ENCODE data around the gene GNAS. TPM values are rescaled to one million over a fixed set of nuclear protein-coding genes. Genes with fewer than 3 reads are reported as not detected.

Gene GNAS
- total and polyA plus RNA-seq, 8 donors, result 723 to 2,039 (median 1,898) TPM

DNA sequence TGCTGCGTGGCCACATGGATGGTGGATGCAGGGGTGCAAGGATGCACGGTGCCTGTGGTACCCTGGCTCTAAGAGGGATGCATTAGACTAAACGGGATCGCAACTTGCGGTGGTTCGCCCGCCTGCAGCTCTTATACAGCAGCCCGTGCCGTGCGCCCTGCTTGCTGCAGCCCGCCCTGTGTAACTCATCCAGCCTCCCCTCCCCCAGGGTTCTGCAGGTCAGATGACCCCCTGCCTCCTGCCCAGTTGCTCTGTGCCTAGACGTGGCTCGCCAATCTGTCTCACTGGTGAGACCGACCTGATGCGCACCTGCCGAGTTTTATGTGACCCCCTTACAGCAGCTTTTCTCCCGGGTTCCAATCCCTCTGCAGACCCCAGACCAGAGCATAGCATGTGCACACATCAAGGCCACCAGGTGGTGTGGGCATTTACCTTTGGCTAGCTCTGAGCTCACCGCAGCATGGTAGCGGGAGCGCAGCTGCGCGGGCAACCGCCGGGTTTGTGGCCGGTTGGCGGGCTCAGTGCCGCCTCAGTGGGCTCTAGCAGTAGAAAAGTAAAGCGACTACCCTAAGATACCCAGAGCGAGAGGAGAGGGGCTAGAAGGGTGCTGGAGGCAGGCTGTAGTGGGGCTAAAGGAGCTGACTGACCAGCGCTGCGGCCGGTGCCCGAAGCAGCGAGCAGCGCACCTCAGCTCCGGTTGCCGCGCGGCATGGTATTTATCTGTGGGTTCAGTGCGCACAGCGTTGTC lies 1.1 kb upstream of the GNAS start:
- Histone ChIP-seq H3K4me1 (peaks cover 6 to 16% of the 10 kb centered on the region in 2 donors), H3K9me3 (no peaks in the 10 kb centered on the region), H3K36me3 (no peaks in the 10 kb centered on the region), H3K4me3 (peak overlapping the region; percentile 27 to 40), H3K27ac (no peak overlapping the region), H3K27me3 (peaks cover 32 to 87% of the 10 kb centered on the region in 2 donors)
- ATAC-seq, result peak; percentile 37
- TF ChIP-seq, protein P1, sequence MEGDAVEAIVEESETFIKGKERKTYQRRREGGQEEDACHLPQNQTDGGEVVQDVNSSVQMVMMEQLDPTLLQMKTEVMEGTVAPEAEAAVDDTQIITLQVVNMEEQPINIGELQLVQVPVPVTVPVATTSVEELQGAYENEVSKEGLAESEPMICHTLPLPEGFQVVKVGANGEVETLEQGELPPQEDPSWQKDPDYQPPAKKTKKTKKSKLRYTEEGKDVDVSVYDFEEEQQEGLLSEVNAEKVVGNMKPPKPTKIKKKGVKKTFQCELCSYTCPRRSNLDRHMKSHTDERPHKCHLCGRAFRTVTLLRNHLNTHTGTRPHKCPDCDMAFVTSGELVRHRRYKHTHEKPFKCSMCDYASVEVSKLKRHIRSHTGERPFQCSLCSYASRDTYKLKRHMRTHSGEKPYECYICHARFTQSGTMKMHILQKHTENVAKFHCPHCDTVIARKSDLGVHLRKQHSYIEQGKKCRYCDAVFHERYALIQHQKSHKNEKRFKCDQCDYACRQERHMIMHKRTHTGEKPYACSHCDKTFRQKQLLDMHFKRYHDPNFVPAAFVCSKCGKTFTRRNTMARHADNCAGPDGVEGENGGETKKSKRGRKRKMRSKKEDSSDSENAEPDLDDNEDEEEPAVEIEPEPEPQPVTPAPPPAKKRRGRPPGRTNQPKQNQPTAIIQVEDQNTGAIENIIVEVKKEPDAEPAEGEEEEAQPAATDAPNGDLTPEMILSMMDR (IDR thresholded peaks at IDR 0.05), result no peak
- no peak for DNase-seq
- intact Hi-C loops (cut with DNase I), result no loop called here

DNA sequence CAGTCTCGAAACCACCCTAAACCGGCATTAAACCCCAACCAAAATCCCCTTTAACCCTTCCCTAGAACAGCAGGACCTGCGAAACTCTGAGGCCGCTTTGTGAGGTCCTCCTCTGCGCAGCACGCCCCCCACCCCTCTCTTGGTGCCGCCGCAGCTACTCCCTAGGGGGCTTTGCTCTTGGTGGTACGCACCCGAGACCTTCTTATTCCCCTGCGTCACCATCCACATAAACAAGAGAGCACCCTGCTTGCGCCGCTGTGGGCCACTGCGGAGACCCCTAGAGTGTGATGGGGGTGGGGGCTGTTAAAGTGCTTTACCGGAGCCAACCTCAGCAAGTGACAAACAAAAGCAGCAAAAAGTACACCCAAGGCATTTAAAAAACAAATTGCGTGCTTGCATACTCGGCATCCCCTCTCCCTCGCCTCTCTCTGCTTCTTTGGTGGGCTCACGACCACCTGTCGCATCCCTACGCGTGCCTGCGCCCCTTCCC lies 502 bp upstream of the GNAS start:
- Histone ChIP-seq H3K9me3 (no peaks in the 10 kb centered on the region), H3K4me3 (peak overlapping the region; percentile 0 to 40), H3K4me1 (peaks cover 6 to 16% of the 10 kb centered on the region in 2 donors), H3K36me3 (no peaks in the 10 kb centered on the region), H3K27ac (no peak overlapping the region), H3K27me3 (peaks cover 34 to 87% of the 10 kb centered on the region in 2 donors)
- intact Hi-C loops (cut with DNase I), result no loop called here
- no peak for DNase-seq
- TF ChIP-seq, protein P1 (IDR thresholded peaks at IDR 0.05), result no peak
- ATAC-seq, result no peak

DNA sequence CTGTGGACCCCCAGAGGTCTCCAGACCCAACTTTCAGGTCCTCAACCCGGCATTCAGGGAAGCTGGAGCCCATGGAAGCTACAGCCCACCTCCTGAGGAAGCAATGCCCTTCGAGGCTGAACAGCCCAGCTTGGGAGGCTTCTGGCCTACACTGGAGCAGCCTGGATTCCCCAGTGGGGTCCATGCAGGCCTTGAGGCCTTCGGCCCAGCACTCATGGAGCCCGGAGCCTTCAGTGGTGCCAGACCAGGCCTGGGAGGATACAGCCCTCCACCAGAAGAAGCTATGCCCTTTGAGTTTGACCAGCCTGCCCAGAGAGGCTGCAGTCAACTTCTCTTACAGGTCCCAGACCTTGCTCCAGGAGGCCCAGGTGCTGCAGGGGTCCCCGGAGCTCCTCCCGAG lies 950 bp downstream of the GNAS start:
- no peak for ATAC-seq
- peaks cover 42 to 99% of the 10 kb centered on the region in 2 donors for H3K27me3 ChIP-seq
- intact Hi-C loops (cut with DNase I), result no loop called here

DNA sequence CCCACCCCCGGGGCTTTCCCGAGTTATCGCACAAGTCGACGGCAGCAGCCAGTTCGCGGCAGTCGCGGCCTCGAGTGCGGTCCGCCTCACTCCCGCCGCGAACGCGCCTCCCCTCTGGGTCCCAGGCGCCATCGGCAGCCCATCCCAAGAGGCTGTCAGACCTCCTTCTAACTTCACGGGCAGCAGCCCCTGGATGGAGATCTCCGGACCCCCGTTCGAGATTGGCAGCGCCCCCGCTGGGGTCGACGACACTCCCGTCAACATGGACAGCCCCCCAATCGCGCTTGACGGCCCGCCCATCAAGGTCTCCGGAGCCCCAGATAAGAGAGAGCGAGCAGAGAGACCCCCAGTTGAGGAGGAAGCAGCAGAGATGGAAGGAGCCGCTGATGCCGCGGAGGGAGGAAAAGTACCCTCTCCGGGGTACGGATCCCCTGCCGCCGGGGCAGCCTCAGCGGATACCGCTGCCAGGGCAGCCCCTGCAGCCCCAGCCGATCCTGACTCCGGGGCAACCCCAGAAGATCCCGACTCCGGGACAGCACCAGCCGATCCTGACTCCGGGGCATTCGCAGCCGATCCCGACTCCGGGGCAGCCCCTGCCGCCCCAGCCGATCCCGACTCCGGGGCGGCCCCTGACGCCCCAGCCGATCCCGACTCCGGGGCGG lies 1.6 kb downstream of the GNAS start:
- Histone ChIP-seq H3K36me3 (no peaks in the 10 kb centered on the region), H3K4me1 (peaks cover 6 to 16% of the 10 kb centered on the region in 2 donors), H3K4me3 (no peak overlapping the region), H3K27ac (no peak overlapping the region), H3K27me3 (peaks cover 42 to 99% of the 10 kb centered on the region in 2 donors), H3K9me3 (no peaks in the 10 kb centered on the region)
- ATAC-seq (no peak), DNase-seq (no peak)
- intact Hi-C loops (cut with DNase I), result no loop called here
- TF ChIP-seq, protein P1 (IDR thresholded peaks at IDR 0.05), result no peak

More for the DNA sequence above, 950 bp downstream of the GNAS start:
- no peaks in the 10 kb centered on the region for H3K36me3 ChIP-seq
- H3K27ac ChIP-seq, result no peak overlapping the region
- no peak for DNase-seq
- TF ChIP-seq, protein P1 (IDR thresholded peaks at IDR 0.05), result no peak
- H3K4me3 ChIP-seq, result no peak overlapping the region
- H3K9me3 ChIP-seq, result no peaks in the 10 kb centered on the region
- H3K4me1 ChIP-seq, result peaks cover 6 to 16% of the 10 kb centered on the region in 2 donors

All from left lung (tissue), 10 donors.